ENCODE data around the gene STXBP1.

GRCh38 chr9:127706836-127707241 lies 94.8 kb downstream of the STXBP1 start, which contains the start of gene CFAP157:
- TF ChIP-seq EZH2 (IDR thresholded peaks at IDR 0.05; ENCODE audit: insufficient read depth, poor library complexity, severe bottlenecking) = no peak
- TF ChIP-seq EZH2phosphoT487 (IDR thresholded peaks at IDR 0.05; ENCODE audit: insufficient read depth, low read depth) = no peak

All from GM23248 (cell line).